NCI-H526 (cell line): ENCODE data around the gene LLPH.
A peak's percentile ranks its signal among the peaks of the same experiment; 100 is the strongest.
"Not testable (repeated sequence)": the region's sequence is repeated elsewhere in the genome, so short reads cannot be mapped to it uniquely, and the experiment has no call there.

Source experiments
- DNase-seq, 2 experiments: peaks; one replicate each; lab custom pipeline; 2025; lab: John Stamatoyannopoulos, UW

Gene LLPH

GRCh38 chr12:66130267-66131066 lies at the start of gene LLPH:
LLPH (minus strand) TSS chr12:66130750; CDS start chr12:66129106, 1,644 bp downstream.
- peak; percentile 87 to 95 for DNase-seq

- no peak for DNase-seq
Observed at GRCh38 chr12:66176105-66176900, 45.8 kb upstream of the LLPH start.

GRCh38 chr12:66174391-66175325 lies 44.1 kb upstream of the LLPH start:
- DNase-seq: not testable (repeated sequence)

- DNase-seq: no peak
Observed at GRCh38 chr12:66170606-66171005, 40.1 kb upstream of the LLPH start.

- DNase-seq: peak; percentile 92 to 96
Observed at GRCh38 chr12:66169221-66170170, 38.9 kb upstream of the LLPH start, which contains the start of gene TMBIM4. TMBIM4 (minus strand) TSS chr12:66169996; CDS start chr12:66169951, 45 bp downstream.

DNA sequence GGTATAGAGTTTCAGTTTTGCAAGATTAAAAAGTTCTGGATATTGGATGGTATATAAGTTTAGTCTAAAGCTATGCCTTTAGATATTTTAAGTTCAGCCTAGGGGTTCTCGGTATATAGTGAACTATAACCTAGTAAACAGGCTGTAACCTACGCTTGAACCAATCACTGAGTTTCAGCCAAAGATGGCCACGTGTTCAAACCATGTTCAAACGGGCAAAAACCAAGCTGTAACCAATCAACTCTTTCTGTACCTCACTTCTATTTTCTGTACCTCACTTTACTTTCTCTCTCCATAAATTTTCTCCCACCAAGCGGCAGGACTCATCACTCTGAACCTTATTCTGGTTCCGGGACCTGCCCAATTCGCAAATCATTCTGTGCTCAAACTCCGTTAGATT lies 37.9 kb upstream of the LLPH start:
- DNase-seq: no peak

GRCh38 chr12:66166561-66166960 lies 36.0 kb upstream of the LLPH start:
- no peak for DNase-seq

DNA sequence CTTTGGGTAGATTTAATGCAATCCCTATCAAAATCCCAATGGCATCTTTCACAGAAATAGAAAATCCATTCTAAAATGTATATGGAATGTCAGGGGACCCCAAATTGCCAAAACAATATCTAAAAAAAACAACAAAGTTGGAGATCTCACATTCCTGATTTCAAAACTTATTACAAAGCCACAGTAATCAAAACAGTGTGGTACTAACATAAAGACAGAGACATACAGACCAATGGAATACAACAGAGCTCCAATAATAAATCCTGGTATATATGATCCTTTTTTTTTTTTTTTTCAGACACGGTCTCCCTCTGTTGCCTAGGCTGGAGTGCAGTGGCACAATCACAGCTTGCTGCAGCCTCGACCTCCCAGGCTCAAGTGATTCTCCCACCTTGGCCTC lies 34.6 kb upstream of the LLPH start:
- DNase-seq: no peak

DNA sequence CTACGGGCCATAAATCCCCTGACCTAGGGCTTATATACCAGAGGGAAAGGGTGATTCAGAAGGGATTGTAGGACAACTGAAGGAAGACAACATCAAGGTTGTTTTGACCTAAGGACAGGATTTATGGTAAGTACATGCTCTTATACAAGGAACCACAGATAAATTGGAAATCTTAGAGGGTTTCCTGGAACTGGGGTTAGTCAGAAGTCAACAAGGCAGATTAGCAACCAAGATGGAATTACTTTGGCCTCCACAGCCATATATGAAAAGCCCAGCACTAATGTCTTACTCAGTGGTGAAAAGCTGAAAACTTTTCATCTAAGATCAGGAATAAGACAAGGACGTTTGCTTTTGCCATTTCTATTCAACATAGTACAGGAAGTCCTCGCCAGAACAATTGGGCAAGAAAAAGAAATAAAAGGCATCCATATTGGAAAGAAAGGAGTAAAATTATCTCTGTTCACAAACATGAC lies 33.8 kb upstream of the LLPH start:
- no peak for DNase-seq

DNA sequence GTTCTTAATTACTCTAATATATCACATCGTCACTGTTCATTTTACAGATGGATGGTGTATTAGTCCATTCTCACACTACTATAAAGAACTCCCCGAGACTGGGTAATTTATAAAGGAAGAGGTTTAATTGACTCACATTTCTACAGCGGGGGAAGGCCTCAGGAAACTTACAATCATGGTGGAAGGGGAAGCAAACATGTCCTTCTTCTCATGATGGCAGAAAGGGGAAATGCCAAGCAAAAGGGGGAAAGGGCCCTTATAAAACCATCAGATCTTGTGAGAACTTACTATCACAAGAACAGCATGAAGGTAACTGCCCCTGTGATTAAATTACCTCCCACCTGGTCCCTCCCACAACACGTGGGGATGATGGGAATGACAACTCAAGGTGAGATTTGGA lies 32.7 kb upstream of the LLPH start:
- no peak for DNase-seq

DNA sequence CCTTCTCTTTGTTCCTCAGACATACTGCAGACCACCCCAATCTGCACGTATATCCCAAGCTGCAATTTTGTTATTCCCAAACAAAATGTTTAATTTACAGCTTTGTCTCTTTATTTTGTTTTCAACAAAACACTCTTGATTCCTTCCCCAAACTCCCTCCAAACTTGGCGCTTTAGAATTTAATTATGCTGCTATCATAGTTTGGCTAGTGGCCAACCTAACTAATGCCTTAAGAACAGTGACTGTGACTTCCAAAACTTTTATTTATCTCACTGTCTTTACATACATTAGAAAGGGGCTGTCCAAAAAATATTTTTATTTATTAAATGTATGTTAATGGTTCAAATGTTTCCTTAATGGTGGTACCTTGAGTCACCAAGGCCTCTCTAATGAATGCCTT lies 32.2 kb upstream of the LLPH start:
- DNase-seq: no peak

- no peak for DNase-seq
Observed at GRCh38 chr12:66160704-66161103, 30.2 kb upstream of the LLPH start.

- DNase-seq: no peak
Observed at GRCh38 chr12:66159123-66159522, 28.6 kb upstream of the LLPH start.

DNA sequence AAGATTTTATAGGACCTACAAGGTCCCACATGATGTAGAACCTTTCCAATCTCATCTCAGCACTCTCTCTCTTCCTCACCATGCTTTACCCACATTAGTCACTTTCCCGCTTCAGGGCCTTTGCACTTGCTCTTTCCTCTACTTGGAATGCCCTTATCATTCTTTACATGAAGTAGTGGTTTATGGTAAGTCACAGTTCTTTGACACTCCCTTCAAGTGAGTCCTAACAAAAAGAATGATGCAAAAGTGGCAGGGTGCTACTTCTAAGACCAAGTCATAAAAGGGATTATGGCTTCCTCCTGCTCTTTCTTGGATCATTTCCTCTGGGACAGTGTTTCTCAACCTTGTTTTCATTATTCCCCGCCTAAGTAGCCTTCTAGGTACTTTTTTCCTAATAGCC lies 26.1 kb upstream of the LLPH start:
- DNase-seq: no peak

DNA sequence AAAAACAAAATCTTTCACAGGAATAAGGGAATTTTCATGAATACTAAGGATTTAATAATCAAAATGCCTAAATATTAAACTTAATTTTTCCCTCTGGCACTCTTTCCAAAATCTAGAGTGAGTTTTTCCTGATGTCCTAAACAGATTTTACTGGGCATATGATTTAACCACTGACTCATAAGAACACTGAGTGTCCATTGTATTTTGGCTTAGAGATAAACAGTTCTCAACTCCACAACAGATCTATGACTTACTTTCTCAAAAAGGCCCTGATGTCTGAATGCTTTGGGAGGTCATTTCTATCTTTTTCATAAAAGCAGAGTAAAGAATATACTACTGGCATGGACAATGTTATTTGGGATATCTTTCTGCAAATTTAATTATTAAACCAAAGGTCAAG lies 24.2 kb upstream of the LLPH start:
- DNase-seq: no peak

DNA sequence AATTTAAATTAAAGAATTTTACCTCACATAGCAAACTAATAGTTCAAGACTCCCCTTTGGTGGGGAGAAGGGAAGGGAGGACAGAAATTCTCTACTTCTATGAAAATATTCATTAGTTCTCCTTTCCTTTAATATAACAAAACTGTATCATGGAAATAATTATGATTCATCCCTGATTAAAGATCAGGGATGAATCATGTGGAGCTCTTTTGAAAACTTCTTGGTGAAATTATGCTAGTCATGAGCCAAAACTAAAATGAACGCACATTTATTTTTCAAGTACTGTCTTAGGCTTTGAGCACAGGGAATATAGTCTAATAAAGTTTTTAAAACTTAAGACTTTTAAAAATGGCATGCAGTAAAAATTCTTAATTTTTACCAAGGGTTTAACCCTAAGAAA lies 22.2 kb upstream of the LLPH start:
- no peak for DNase-seq

DNA sequence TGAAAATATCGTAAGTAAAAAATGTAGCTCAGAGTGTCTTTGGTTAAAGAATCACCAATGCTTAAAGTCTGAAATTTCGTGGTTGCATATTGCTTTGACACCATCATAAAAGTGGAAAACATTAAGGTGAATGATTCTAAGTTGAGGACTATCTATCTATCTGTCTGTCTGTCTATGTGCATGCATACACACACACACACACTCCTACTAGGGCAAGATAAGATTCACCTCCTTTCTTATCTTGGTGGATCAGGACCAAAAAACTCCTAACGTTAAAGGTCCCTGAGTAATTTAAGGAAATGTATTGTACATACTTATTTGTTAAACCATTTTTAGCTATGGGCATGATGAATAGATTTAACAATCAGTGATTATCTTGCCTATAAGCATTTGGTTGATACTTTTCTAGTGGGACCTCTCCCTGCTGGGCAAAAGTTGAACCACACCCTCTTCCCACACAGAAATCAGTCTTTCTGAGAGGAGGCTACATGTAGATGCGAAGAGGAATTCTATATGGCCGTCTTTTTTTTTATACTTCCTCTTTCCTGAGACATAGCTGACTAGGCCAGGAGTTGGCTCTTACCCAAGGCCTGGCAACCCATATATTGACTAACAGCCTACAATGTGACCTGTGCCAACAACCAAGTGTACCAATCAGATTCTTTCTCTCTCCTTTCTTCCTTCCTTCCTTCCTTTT lies 19.3 kb upstream of the LLPH start:
- DNase-seq: no peak

DNA sequence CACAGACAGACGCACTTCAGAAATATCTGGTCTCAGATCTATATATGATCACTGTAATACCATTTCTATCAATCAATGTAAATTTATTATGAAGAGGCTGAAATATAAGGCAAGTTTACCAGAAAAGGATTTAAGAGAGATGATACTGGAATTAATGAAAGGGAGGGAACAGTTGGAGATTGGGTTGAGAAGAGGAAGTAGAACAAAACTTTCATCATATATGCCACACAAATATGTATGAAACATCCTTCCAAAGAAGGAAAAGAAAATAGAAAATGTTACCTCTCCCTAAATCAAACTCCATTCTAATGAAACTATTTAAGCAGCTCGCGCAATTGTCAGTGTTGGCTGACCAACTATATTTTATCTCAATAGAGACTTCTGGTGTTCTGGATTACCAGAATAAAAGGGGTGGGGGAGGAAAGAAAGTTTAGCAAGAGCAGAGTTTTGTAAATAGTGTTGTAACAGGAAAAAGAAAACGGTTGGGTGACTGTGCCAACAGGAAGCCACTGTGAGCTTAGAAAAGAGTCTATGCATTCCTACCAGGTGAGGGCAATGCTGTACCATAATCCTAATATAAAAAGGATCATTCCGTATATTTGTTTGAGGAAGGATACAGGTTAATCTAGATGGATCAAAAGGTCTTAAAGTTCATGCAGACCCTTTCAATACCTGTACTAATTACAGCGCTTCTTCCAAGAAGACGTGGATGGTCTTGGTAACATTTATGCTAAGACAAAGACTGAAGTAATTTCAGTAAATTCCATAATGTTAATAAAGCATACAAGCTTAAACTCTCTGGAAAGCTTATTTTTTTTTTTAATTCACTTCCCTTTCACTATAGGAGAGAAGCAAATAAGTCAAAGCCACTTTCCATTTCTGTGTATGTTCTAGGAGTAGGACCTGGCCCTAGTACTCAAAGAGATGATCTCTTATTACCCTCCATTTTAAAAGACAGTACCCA lies 14.5 kb upstream of the LLPH start:
- DNase-seq: peak in 1 of 2 experiments; percentile 58

- DNase-seq: no peak
Observed at GRCh38 chr12:66143868-66144267, 13.3 kb upstream of the LLPH start.
